Panc1 (cell line): ENCODE measurements around the gene FOXP4. TPM values are rescaled to one million over a fixed set of nuclear protein-coding genes. Genes with fewer than 3 reads are reported as not detected.

Experiments
- ATAC-seq: fragments of 200-7000 bp; cut with Tn5 transposase; 2 replicates; pipeline ENCODE4 v1.9.1; 2020; ENCODE audit warnings: mild to moderate bottlenecking, moderate library complexity
- BruUV-seq: library from RNA; stranded (reverse); fragments of 400-500 nt; replicated peaks from 2 replicates; lab custom pipeline; 2021; lab: Mats Ljungman, UMichigan
- CTCF ChIA-PET: fragments of 300-600 bp; sonication (Branson Sonifier 250); formaldehyde crosslinking; loops from one replicate; lab custom pipeline; 2022; ENCODE audit warnings: antibody characterized with exemption; lab: Charles Lee
- POLR2A ChIA-PET: fragments of 300-600 bp; sonication (Branson Sonifier 250); formaldehyde crosslinking; loops from one replicate; lab custom pipeline; 2022; ENCODE audit warnings: antibody characterized with exemption; lab: Charles Lee
- DNase-seq: peaks from one replicate; pipeline ENCODE4 v3.0.0-alpha.2; 2010; ENCODE audit warnings: low read depth, low spot score
- H3K27ac ChIP-seq: 2 replicates; pipeline ENCODE4 v1.5.1; 2011; ENCODE audit warnings: mild to moderate bottlenecking, low read length, inconsistent platforms
- H3K27me3 ChIP-seq: fragments of 200-500 bp; sonication (Bioruptor generic); 2 replicates; pipeline ENCODE4 v1.6.0; 2014; ENCODE audit warnings: low read length, inconsistent platforms; ENCODE audit not compliant: control insufficient read depth, insufficient read depth
- H3K36me3 ChIP-seq: fragments of 200-500 bp; sonication (Bioruptor generic); 2 replicates; pipeline ENCODE4 v1.5.1; 2014; ENCODE audit warnings: inconsistent platforms, mild to moderate bottlenecking, low read length, moderate library complexity; ENCODE audit not compliant: control insufficient read depth, insufficient read depth
- H3K4me1 ChIP-seq: 2 replicates; pipeline ENCODE4 v1.5.1; 2011; ENCODE audit warnings: inconsistent platforms, mild to moderate bottlenecking, low read length, moderate library complexity; ENCODE audit not compliant: control insufficient read depth, insufficient read depth
- H3K4me3 ChIP-seq, 2 experiments: 2 replicates each; pipeline ENCODE4 v1.5.1; 2011 to 2012; ENCODE audit warnings: low read depth in 2 of 2, low read length in 2 of 2, mild to moderate bottlenecking in 2 of 2, inconsistent platforms in 1 of 2, moderate library complexity in 1 of 2
- H3K9me3 ChIP-seq: fragments of 200-500 bp; sonication (Bioruptor generic); 2 replicates; pipeline ENCODE4 v1.5.1; 2014; ENCODE audit warnings: low read depth, mild to moderate bottlenecking, inconsistent platforms, low read length, moderate library complexity; ENCODE audit not compliant: control insufficient read depth, insufficient read depth
- POLR2AphosphoS5 ChIP-seq: IDR thresholded peaks from 2 replicates; pipeline ENCODE4 v1.6.1; 2012; ENCODE audit warnings: mild to moderate bottlenecking, low read depth, low read length, moderate library complexity
- SIN3A ChIP-seq: IDR thresholded peaks from 2 replicates; pipeline ENCODE4 v1.6.1; 2012; ENCODE audit warnings: low read depth, mild to moderate bottlenecking, low read length, moderate library complexity, borderline replicate concordance; ENCODE audit not compliant: insufficient read depth
- TCF7L2 ChIP-seq: IDR thresholded peaks from 2 replicates; pipeline ENCODE4 v1.6.1; 2011; ENCODE audit warnings: mild to moderate bottlenecking, low read depth, low read length, inconsistent platforms
- in situ Hi-C: cut with HindIII; loops from 2 replicates; pipeline ENCODE4 v1.10.0; 2016; ENCODE audit warnings: low sequenced_read_pairs, low pct_unique_long_range_greater_than_20kb
- intact Hi-C: fragments of 100-400 bp; cut with micrococcal nuclease; formaldehyde crosslinking; loops from one replicate; pipeline ENCODE4 v1.10.0; 2022; ENCODE audit not compliant: unreplicated experiment
- total RNA-seq: library from RNA; stranded (reverse); gene quantifications from one replicate; pipeline ENCODE4 v1.2.1, GENCODE V29; 2021; ENCODE audit not compliant: unreplicated experiment
- TF ChIP-seq, protein P1 (sequence below), 2 experiments: IDR thresholded peaks; 2 replicates each; pipeline ENCODE4 v1.6.1; 2011 to 2012; ENCODE audit warnings: low read depth in 2 of 2, control low read depth in 1 of 2, low read length in 1 of 2, mild to moderate bottlenecking in 1 of 2, moderate library complexity in 1 of 2; ENCODE audit not compliant: insufficient read depth in 1 of 2
- TF ChIP-seq, protein P2 (sequence below): fragments of 450-650 bp; IDR thresholded peaks from 2 replicates; pipeline ENCODE4 v1.5.1; 2017; ENCODE audit warnings: mild to moderate bottlenecking

The FOXP4 gene
- total RNA-seq, 1 experiment from 2014 or later, result 30.4 TPM

DNA sequence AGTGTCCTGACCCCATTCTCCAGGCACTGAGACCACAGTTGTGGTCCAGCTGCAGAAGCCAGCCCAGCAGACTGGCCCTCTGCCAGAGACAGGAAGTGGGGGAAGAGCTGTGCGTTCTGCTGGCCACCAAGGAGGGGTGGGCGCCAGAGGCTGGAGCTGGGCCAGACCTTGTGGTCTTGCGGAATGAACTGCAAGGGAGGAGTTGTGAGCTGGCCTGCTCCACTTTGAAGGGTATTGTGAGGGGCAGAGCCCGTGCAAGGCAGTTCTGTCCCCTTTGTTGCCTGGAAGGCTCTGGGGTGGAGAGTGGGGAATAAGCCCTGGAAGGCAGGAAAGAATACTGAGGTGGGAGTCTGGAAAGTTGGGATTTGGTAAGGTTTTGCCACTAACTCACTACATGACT lies 88.5 kb downstream of the FOXP4 start:
- POLR2A ChIA-PET, result no interaction called here
- Histone ChIP-seq H3K27me3 (no peaks in the 10 kb centered on the region; the same call in none of the 2 replicates), H3K27ac (no peak overlapping the region), H3K36me3 (peaks cover 3% of the 10 kb centered on the region; the same call in 1 of the 2 replicates), H3K4me3 (no peak overlapping the region), H3K9me3 (no peaks in the 10 kb centered on the region), H3K4me1 (no peaks in the 10 kb centered on the region)
- TF ChIP-seq, protein P1, sequence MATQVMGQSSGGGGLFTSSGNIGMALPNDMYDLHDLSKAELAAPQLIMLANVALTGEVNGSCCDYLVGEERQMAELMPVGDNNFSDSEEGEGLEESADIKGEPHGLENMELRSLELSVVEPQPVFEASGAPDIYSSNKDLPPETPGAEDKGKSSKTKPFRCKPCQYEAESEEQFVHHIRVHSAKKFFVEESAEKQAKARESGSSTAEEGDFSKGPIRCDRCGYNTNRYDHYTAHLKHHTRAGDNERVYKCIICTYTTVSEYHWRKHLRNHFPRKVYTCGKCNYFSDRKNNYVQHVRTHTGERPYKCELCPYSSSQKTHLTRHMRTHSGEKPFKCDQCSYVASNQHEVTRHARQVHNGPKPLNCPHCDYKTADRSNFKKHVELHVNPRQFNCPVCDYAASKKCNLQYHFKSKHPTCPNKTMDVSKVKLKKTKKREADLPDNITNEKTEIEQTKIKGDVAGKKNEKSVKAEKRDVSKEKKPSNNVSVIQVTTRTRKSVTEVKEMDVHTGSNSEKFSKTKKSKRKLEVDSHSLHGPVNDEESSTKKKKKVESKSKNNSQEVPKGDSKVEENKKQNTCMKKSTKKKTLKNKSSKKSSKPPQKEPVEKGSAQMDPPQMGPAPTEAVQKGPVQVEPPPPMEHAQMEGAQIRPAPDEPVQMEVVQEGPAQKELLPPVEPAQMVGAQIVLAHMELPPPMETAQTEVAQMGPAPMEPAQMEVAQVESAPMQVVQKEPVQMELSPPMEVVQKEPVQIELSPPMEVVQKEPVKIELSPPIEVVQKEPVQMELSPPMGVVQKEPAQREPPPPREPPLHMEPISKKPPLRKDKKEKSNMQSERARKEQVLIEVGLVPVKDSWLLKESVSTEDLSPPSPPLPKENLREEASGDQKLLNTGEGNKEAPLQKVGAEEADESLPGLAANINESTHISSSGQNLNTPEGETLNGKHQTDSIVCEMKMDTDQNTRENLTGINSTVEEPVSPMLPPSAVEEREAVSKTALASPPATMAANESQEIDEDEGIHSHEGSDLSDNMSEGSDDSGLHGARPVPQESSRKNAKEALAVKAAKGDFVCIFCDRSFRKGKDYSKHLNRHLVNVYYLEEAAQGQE (IDR thresholded peaks at IDR 0.05; ENCODE audit: insufficient read depth in 1 of 2, low read depth in 2 of 2, low read length in 1 of 2), result no peak
- TF ChIP-seq, protein P2, sequence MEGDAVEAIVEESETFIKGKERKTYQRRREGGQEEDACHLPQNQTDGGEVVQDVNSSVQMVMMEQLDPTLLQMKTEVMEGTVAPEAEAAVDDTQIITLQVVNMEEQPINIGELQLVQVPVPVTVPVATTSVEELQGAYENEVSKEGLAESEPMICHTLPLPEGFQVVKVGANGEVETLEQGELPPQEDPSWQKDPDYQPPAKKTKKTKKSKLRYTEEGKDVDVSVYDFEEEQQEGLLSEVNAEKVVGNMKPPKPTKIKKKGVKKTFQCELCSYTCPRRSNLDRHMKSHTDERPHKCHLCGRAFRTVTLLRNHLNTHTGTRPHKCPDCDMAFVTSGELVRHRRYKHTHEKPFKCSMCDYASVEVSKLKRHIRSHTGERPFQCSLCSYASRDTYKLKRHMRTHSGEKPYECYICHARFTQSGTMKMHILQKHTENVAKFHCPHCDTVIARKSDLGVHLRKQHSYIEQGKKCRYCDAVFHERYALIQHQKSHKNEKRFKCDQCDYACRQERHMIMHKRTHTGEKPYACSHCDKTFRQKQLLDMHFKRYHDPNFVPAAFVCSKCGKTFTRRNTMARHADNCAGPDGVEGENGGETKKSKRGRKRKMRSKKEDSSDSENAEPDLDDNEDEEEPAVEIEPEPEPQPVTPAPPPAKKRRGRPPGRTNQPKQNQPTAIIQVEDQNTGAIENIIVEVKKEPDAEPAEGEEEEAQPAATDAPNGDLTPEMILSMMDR, result no peak
- TF ChIP-seq SIN3A (no peak), TCF7L2 (no peak), POLR2AphosphoS5 (no peak)
- in situ Hi-C loops, result no loop called here
- CTCF ChIA-PET, result no interaction called here
- intact Hi-C loops, result no loop called here
- DNase-seq, result no peak
- ATAC-seq, result no peak
- no TSS peak for BruUV-seq

DNA sequence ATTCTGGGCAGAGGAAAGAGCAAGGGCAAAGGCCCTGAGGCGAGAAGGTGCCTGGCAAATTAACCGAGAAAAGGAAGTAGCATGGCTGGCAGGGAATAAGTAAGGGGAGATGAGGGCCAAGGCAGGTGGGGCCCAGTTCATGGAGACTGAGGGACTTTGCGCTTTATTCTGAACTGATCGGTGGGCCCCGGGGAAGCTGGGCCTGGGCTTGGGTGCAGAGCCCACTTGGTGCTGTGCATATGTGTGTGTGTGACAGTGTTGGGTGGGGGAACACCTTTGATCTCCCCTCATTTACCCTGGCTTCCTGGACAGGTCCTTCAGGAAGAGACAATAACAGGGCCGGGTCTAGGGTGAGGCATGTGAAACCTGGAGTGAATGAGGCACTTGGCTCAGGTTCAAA lies 89.2 kb downstream of the FOXP4 start:
- Histone ChIP-seq H3K36me3 (peaks cover 3% of the 10 kb centered on the region; the same call in 1 of the 2 replicates), H3K27me3 (no peaks in the 10 kb centered on the region; the same call in none of the 2 replicates), H3K4me3 (no peak overlapping the region), H3K4me1 (no peaks in the 10 kb centered on the region), H3K9me3 (no peaks in the 10 kb centered on the region), H3K27ac (no peak overlapping the region)
- ATAC-seq (no peak), DNase-seq (no peak)
- in situ Hi-C loops, result no loop called here
- no TSS peak for BruUV-seq
- ChIA-PET POLR2A (no interaction called here), CTCF (no interaction called here)
- TF ChIP-seq TCF7L2, result no peak
- TF ChIP-seq, protein P1 (IDR thresholded peaks at IDR 0.05; ENCODE audit: insufficient read depth in 1 of 2, low read depth in 2 of 2, low read length in 1 of 2), result no peak
- intact Hi-C loops, result no loop called here
